GM12878 (cell line): ENCODE results near the gene KIRREL3. TPM values are rescaled to one million over a fixed set of nuclear protein-coding genes. Genes with fewer than 3 reads are reported as not detected.

Experiments
- ATAC-seq: fragments of 200-7000 bp; cut with Tn5 transposase; 3 replicates; pipeline ENCODE4 v1.9.1; 2020; ENCODE audit warnings: mild to moderate bottlenecking, moderate library complexity
- BruUV-seq: library from RNA; stranded (reverse); fragments of 400-500 nt; replicated peaks from 2 replicates; lab custom pipeline; 2021; lab: Mats Ljungman, UMichigan
- CTCF ChIA-PET: fragments of 300-600 bp; sonication (Branson Sonifier 250); formaldehyde crosslinking; extraction: SDS; loops from one replicate; lab custom pipeline; 2021; ENCODE audit warnings: inconsistent platforms; lab: Yijun Ruan, JAX
- POLR2A ChIA-PET: fragments of 350-600 bp; formaldehyde crosslinking; extraction: SDS; loops from one replicate; lab custom pipeline; 2021; ENCODE audit warnings: inconsistent platforms; lab: Charles Lee
- RAD21 ChIA-PET: fragments of 300-600 bp; sonication (Branson Sonifier 250); formaldehyde crosslinking; loops from one replicate; lab custom pipeline; 2023; ENCODE audit warnings: antibody characterized with exemption; ENCODE audit not compliant: unreplicated experiment; lab: Charles Lee
- SMC1A ChIA-PET: fragments of 300-600 bp; sonication (Branson Sonifier 250); formaldehyde crosslinking; loops from one replicate; lab custom pipeline; 2023; ENCODE audit not compliant: unreplicated experiment, uncharacterized antibody; lab: Charles Lee
- DNase-seq: peaks from one replicate; pipeline ENCODE4 v3.0.0-alpha.2; 2011; ENCODE audit warnings: low read depth, low spot score
- FAIRE-seq: peaks from 3 replicates; lab custom pipeline; 2011; peaks lifted over from hg19 to GRCh38; lab: Jason Lieb, UNC
- H2AFZ ChIP-seq: 2 replicates; pipeline ENCODE4 v1.6.0; 2011; ENCODE audit warnings: low read depth, low read length, control low read depth; ENCODE audit not compliant: control insufficient read depth
- H3K27ac ChIP-seq: 2 replicates; pipeline ENCODE4 v1.5.1; 2011; ENCODE audit warnings: control low read depth; ENCODE audit not compliant: control insufficient read depth, insufficient read depth
- H3K27me3 ChIP-seq, 2 experiments: replicated peaks in 1 of 2; 2 replicates each; pipeline versions ENCODE4 v1.6.0 to v1.6.1; 2011; ENCODE audit warnings: low read length in 1 of 2; ENCODE audit not compliant: control insufficient read depth in 2 of 2, insufficient read depth in 2 of 2
- H3K36me3 ChIP-seq, 2 experiments: 2 replicates each; pipeline ENCODE4 v1.5.1; 2011; ENCODE audit warnings: low read length in 1 of 2; ENCODE audit not compliant: control insufficient read depth in 2 of 2, insufficient read depth in 2 of 2
- H3K4me1 ChIP-seq: 2 replicates; pipeline ENCODE4 v1.6.1; 2011; ENCODE audit warnings: mild to moderate bottlenecking, low read length, moderate library complexity, mixed read lengths; ENCODE audit not compliant: control insufficient read depth, insufficient read depth
- H3K4me2 ChIP-seq: 2 replicates; pipeline ENCODE4 v1.6.0; 2011; ENCODE audit warnings: control low read depth; ENCODE audit not compliant: control insufficient read depth, insufficient read depth
- H3K4me3 ChIP-seq: fragments of 200-600 bp; sonication (generic); 2 replicates; pipeline ENCODE4 v1.5.1; 2016
- H3K79me2 ChIP-seq: 2 replicates; pipeline ENCODE4 v1.6.0; 2011; ENCODE audit warnings: low read length; ENCODE audit not compliant: control insufficient read depth, insufficient read depth
- H3K9ac ChIP-seq: 2 replicates; pipeline ENCODE4 v1.8.0; 2011; ENCODE audit warnings: low read length, control low read depth, mixed read lengths; ENCODE audit not compliant: control insufficient read depth, insufficient read depth
- H3K9me3 ChIP-seq: replicated peaks from 3 replicates; pipeline ENCODE4 v1.5.1; 2011; ENCODE audit warnings: mild to moderate bottlenecking, low read length; ENCODE audit not compliant: control insufficient read depth, insufficient read depth
- H4K20me1 ChIP-seq: 2 replicates; pipeline ENCODE4 v1.6.0; 2011; ENCODE audit not compliant: control insufficient read depth, insufficient read depth
- BACH1 ChIP-seq: fragments of 450-650 bp; IDR thresholded peaks from 2 replicates; pipeline ENCODE4 v1.6.1; 2017; ENCODE audit warnings: mild to moderate bottlenecking, borderline replicate concordance
- BCL11A ChIP-seq: IDR thresholded peaks from 2 replicates; pipeline ENCODE4 v1.6.1; 2011; ENCODE audit warnings: low read depth, low read length
- BRCA1 ChIP-seq: IDR thresholded peaks from 2 replicates; pipeline ENCODE4 v1.6.1; 2011; ENCODE audit warnings: low read depth, low read length, improper control_type of control experiment
- CREM ChIP-seq: IDR thresholded peaks from 2 replicates; pipeline ENCODE4 v1.6.1; 2014; ENCODE audit warnings: antibody characterized with exemption, low read depth
- KDM1A ChIP-seq: fragments of 200-600 bp; sonication (generic); IDR thresholded peaks from 2 replicates; pipeline ENCODE4 v1.6.1; 2016; ENCODE audit warnings: borderline replicate concordance
- NFXL1 ChIP-seq: fragments of 450-650 bp; IDR thresholded peaks from 2 replicates; pipeline ENCODE4 v1.6.1; 2017; ENCODE audit warnings: antibody characterized with exemption, mild to moderate bottlenecking, borderline replicate concordance
- SUPT20H ChIP-seq: IDR thresholded peaks from 2 replicates; pipeline ENCODE4 v1.6.1; 2011; ENCODE audit warnings: low read depth, mild to moderate bottlenecking, low read length, moderate library complexity, borderline replicate concordance; ENCODE audit not compliant: control insufficient read depth
- ZNF687 ChIP-seq: fragments of 450-650 bp; IDR thresholded peaks from 2 replicates; pipeline ENCODE4 v1.6.1; 2017; ENCODE audit warnings: mild to moderate bottlenecking, moderate library complexity
- WGBS: methylation state at CpG from one replicate; pipeline ENCODE4 v1.1.6; 2016; ENCODE audit warnings: low lambda C conversion rate; ENCODE audit not compliant: insufficient replicate concordance, insufficient coverage; ENCODE audit errors: missing lambda C conversion rate; 5-methylcytosine and 5-hydroxymethylcytosine counted together
- in situ Hi-C: fragments of 300-500 bp; cut with MboI; formaldehyde crosslinking; loops from 9 replicates; pipeline ENCODE4 v1.14.3; 2018; ENCODE audit warnings: mixed read lengths
- intact Hi-C: fragments of 100-400 bp; cut with micrococcal nuclease; formaldehyde crosslinking; loops from one replicate; pipeline ENCODE4 v1.14.2; 2022; ENCODE audit not compliant: unreplicated experiment
- polyA plus RNA-seq, 11 experiments: library from polyadenylated mRNA; depleted of rRNA in 4 of 11; unstranded in 6 of 11; stranded (reverse) in 5 of 11; fragments of >200 nt; fragmentation: Nextera tagmentation in 4 of 11; fragmentation: Illumina TruSeq in 1 of 11; extraction: Ambion mirVana in 4 of 11; extraction: Trizol in 1 of 11; gene quantifications; 1 replicate in 1 of 11; 2 replicates in 10 of 11; pipeline versions ENCODE4 v1.2.1 to v1.2.3, GENCODE V29; 2011 to 2016; ENCODE audit warnings: inconsistent platforms in 2 of 11, missing spikeins in 2 of 11, low read depth in 1 of 11
- total RNA-seq, 4 experiments: library from RNA; depleted of rRNA in 3 of 4; stranded (reverse); fragments of >200 nt in 3 of 4; fragmentation: Illumina TruSeq in 1 of 4; extraction: Trizol in 1 of 4; gene quantifications; 2 replicates each; pipeline versions ENCODE4 v1.2.1 to v1.2.3, GENCODE V29; 2013 to 2021

Gene KIRREL3
- total and polyA plus RNA-seq, 10 of the 15 experiments (the other 5 are each of a cell fraction or from before 2014, with no cell fraction given): under 0.01 TPM; not detected in 9

GRCh38 chr11:126589492-126589803 lies 411.1 kb downstream of the KIRREL3 start:
- Histone ChIP-seq H3K4me1 (no peaks in the 10 kb centered on the region), H3K4me3 (no peak overlapping the region), H3K9ac (no peak overlapping the region), H3K27me3 (peaks cover 4 to 9% of the 10 kb centered on the region in 2 experiments; a peak in 3 of 4 replicates), H3K4me2 (no peak overlapping the region), H4K20me1 (no peaks in the 10 kb centered on the region), H3K79me2 (no peaks in the 10 kb centered on the region), H3K9me3 (no peaks in the 10 kb centered on the region), H3K27ac (no peak overlapping the region), H3K36me3 (no peaks in the 10 kb centered on the region), H2AFZ (no peak overlapping the region)
- CTCF ChIA-PET: no interaction called here
- TF ChIP-seq CREM: no peak
- no peak for TF ChIP-seq BCL11A
- TF ChIP-seq NFXL1: no peak
- no peak for TF ChIP-seq ZNF687
- no peak for TF ChIP-seq KDM1A
- no peak for TF ChIP-seq BACH1
- TF ChIP-seq SUPT20H: no peak
- no peak for TF ChIP-seq BRCA1
- POLR2A ChIA-PET: no interaction called here
- ATAC-seq (no peak), FAIRE-seq (no peak), DNase-seq (no peak)
- RAD21 ChIA-PET: no interaction called here
- SMC1A ChIA-PET: no interaction called here
- WGBS: 4% methylated on average over 4 of the region's 4 CpGs
- BruUV-seq: no TSS peak
- in situ Hi-C loops (no loop called here), intact Hi-C loops (no loop called here)
